PC-9 (cell line): ENCODE data around the gene ZNF469.

Source experiments
- EZH2 ChIP-seq: fragments of 200-600 bp; sonication (generic); IDR thresholded peaks from 2 replicates; pipeline ENCODE4 v1.8.0; 2017; ENCODE audit warnings: antibody characterized with exemption, low read depth
- TF ChIP-seq, protein P1 (sequence below): fragments of 200-600 bp; sonication (generic); conservative IDR thresholded peaks from 2 replicates; pipeline ENCODE4 v1.6.1; 2017; ENCODE audit warnings: mixed run types, antibody characterized with exemption, mild to moderate bottlenecking, moderate library complexity

DNA sequence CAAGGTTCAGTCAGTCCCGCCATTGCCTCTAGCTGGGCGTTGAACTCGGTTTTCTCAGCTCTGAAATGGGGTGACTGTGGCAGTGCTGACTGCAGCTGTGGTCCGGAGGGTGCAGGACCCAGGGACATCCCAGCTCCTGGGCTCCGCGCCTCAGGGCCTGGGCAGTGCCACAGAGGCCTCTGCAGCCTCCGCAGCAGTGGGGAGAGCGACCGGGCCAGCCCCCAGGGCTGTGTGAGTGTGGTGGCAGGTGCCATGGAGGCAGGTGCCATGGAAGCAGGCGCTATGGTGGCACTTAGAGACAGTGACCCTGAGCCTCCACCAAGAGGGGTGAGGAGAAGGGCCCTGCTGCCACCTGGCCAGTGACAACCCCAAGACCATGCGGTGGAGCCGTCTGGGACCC is 30.9 kb downstream of the ZNF469 start:
- TF ChIP-seq, protein P1, sequence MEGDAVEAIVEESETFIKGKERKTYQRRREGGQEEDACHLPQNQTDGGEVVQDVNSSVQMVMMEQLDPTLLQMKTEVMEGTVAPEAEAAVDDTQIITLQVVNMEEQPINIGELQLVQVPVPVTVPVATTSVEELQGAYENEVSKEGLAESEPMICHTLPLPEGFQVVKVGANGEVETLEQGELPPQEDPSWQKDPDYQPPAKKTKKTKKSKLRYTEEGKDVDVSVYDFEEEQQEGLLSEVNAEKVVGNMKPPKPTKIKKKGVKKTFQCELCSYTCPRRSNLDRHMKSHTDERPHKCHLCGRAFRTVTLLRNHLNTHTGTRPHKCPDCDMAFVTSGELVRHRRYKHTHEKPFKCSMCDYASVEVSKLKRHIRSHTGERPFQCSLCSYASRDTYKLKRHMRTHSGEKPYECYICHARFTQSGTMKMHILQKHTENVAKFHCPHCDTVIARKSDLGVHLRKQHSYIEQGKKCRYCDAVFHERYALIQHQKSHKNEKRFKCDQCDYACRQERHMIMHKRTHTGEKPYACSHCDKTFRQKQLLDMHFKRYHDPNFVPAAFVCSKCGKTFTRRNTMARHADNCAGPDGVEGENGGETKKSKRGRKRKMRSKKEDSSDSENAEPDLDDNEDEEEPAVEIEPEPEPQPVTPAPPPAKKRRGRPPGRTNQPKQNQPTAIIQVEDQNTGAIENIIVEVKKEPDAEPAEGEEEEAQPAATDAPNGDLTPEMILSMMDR = no peak
- no peak for TF ChIP-seq EZH2
